ENCODE data around the gene SHISA4.

DNA sequence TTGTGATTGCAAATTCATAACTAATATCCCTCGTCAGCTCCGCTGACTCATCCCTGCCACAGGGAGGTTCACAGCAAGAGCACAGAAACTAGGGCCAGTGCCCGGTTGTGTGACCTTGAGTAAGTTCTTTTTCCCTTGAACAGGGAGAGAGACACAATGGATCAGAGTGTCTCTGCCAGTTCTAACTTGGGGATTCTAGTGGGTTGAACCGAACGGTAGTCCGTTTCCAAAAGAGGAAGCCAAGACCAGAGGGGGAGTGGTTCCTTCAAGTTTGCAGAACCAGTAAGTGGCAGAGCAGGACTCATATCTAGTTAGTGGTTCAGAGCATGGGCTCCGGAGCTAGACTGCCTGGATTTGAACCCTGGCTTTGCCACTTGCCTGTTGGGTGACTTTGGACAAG is 4.9 kb upstream of the SHISA4 start:
- TF ChIP-seq, protein P1, sequence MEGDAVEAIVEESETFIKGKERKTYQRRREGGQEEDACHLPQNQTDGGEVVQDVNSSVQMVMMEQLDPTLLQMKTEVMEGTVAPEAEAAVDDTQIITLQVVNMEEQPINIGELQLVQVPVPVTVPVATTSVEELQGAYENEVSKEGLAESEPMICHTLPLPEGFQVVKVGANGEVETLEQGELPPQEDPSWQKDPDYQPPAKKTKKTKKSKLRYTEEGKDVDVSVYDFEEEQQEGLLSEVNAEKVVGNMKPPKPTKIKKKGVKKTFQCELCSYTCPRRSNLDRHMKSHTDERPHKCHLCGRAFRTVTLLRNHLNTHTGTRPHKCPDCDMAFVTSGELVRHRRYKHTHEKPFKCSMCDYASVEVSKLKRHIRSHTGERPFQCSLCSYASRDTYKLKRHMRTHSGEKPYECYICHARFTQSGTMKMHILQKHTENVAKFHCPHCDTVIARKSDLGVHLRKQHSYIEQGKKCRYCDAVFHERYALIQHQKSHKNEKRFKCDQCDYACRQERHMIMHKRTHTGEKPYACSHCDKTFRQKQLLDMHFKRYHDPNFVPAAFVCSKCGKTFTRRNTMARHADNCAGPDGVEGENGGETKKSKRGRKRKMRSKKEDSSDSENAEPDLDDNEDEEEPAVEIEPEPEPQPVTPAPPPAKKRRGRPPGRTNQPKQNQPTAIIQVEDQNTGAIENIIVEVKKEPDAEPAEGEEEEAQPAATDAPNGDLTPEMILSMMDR (IDR thresholded peaks at IDR 0.05; ENCODE audit: low read length) = no peak
- TF ChIP-seq EZH2phosphoT487 (IDR thresholded peaks at IDR 0.05; ENCODE audit: low read length) (no peak), EZH2 (optimal IDR thresholded peaks at IDR 0.05; ENCODE audit: low read depth, low read length) (no peak)

Data from MM.1S (cell line).